SK-N-MC (cell line): ENCODE data around the gene DACT2.

ENCODE experiments used
- EZH2 ChIP-seq: fragments of 200-600 bp; sonication (generic); IDR thresholded peaks from one replicate; pipeline ENCODE4 v1.6.1; 2017; ENCODE audit warnings: antibody characterized with exemption
- POLR2AphosphoS5 ChIP-seq: IDR thresholded peaks from 2 replicates; pipeline ENCODE4 v1.6.1; 2012; ENCODE audit warnings: mild to moderate bottlenecking, low read depth, low read length, borderline replicate concordance

DNA sequence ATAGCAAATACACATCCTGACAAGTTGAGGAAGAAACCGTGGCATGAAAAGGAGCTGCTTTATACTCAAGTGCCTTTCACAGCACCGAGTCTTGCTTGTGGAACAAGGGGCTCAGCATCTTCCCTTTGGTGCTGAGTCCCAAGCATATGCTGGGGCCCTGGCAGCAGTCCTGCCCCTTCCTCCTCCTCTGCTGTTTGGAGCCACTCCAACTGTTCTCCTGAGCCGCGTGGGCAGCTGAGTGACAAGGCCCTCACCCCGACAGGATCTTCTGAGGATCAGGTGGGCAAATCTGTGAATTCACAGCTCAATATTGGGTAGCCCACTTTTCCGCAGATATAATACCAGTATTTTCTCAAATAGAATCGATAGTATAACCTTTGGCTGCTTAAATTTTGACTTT, 24.7 kb downstream of the DACT2 start:
- TF ChIP-seq POLR2AphosphoS5: no peak
- no peak for TF ChIP-seq EZH2
